ENCODE results near the gene DNAJB13.
"Not testable (repeated sequence)": the region's sequence is repeated elsewhere in the genome, so short reads cannot be mapped to it uniquely, and the experiment has no call there.

GRCh38 chr11:73985661-73986060 is 34.8 kb downstream of the DNAJB13 start:
- TF ChIP-seq CTCF (IDR thresholded peaks at IDR 0.05; ENCODE audit: insufficient read depth, low read length); SPI1 (IDR thresholded peaks at IDR 0.05; ENCODE audit: borderline replicate concordance, low read depth); POLR2AphosphoS5 (IDR thresholded peaks at IDR 0.05; ENCODE audit: low read depth); REST (IDR thresholded peaks at IDR 0.05; ENCODE audit: insufficient replicate concordance, low read depth); GABPA (IDR thresholded peaks at IDR 0.05; ENCODE audit: low read depth): not testable (repeated sequence)

Data from HL-60 (cell line).